H1 (cell line): ENCODE results near the gene FITM1. TPM values are rescaled to one million over a fixed set of nuclear protein-coding genes. Genes with fewer than 3 reads are reported as not detected.
A peak's percentile ranks its signal among the peaks of the same experiment; 100 is the strongest.

Experiments used
- CTCF ChIA-PET: fragments of 300-600 bp; sonication (Branson Sonifier 250); formaldehyde crosslinking; loops from one replicate; lab custom pipeline; 2021; ENCODE audit not compliant: partially characterized antibody; lab: Charles Lee
- POLR2A ChIA-PET: fragments of 300-600 bp; sonication (Branson Sonifier 250); formaldehyde crosslinking; loops from one replicate; lab custom pipeline; 2021; ENCODE audit warnings: inconsistent platforms; ENCODE audit not compliant: partially characterized antibody; lab: Charles Lee
- DNase-seq, 2 experiments: peaks; one replicate each; pipeline versions ENCODE4 v3.0.0 to v3.0.0-alpha.2; 2010 to 2022; ENCODE audit warnings: low spot score in 2 of 2, low read depth in 1 of 2, mixed read lengths in 1 of 2
- FAIRE-seq: peaks from 2 replicates; lab custom pipeline; 2011; peaks lifted over from hg19 to GRCh38; lab: Jason Lieb, UNC
- H2AFZ ChIP-seq: 2 replicates; pipeline ENCODE4 v1.8.1; 2012; ENCODE audit warnings: low read length, inconsistent platforms
- H2AK5ac ChIP-seq: 2 replicates; pipeline ENCODE4 v1.6.1; 2013; ENCODE audit warnings: low read depth, low read length
- H2BK120ac ChIP-seq: replicated peaks from 2 replicates; pipeline ENCODE3; 2013; ENCODE audit warnings: low read depth, low read length, inconsistent platforms
- H2BK12ac ChIP-seq: 2 replicates; pipeline ENCODE4 v1.6.1; 2013; ENCODE audit warnings: low read depth, low read length
- H2BK15ac ChIP-seq: 2 replicates; pipeline ENCODE4 v1.6.1; 2013; ENCODE audit warnings: low read length
- H2BK20ac ChIP-seq: 2 replicates; pipeline ENCODE4 v1.6.1; 2013; ENCODE audit warnings: low read length
- H2BK5ac ChIP-seq: 2 replicates; pipeline ENCODE4 v1.6.1; 2013; ENCODE audit warnings: low read depth, low read length
- H3K14ac ChIP-seq: 2 replicates; pipeline ENCODE4 v1.6.1; 2013; ENCODE audit warnings: inconsistent platforms; ENCODE audit not compliant: insufficient read length
- H3K18ac ChIP-seq: 2 replicates; pipeline ENCODE4 v1.6.1; 2013; ENCODE audit warnings: low read length; ENCODE audit errors: extremely low read depth
- H3K23ac ChIP-seq: 2 replicates; pipeline ENCODE4 v1.6.1; 2013; ENCODE audit warnings: inconsistent platforms; ENCODE audit not compliant: insufficient read length
- H3K23me2 ChIP-seq: 2 replicates; pipeline ENCODE4 v1.6.1; 2013; ENCODE audit warnings: low read depth, low read length
- H3K27ac ChIP-seq: 2 replicates; pipeline ENCODE4 v1.6.1; 2011; ENCODE audit warnings: low read depth, low read length, inconsistent platforms
- H3K27me3 ChIP-seq, 4 experiments: replicated peaks in 1 of 4; 1 replicate in 1 of 4; 2 replicates in 3 of 4; pipeline versions ENCODE4 v1.6.1 to v1.8.1; 2011 to 2013; ENCODE audit warnings: low read length in 3 of 4, mild to moderate bottlenecking in 3 of 4, inconsistent platforms in 2 of 4, mixed read lengths in 2 of 4, moderate library complexity in 1 of 4; ENCODE audit not compliant: control insufficient read depth in 3 of 4, insufficient read depth in 3 of 4; ENCODE audit errors: extremely low read depth in 1 of 4
- H3K36me3 ChIP-seq, 4 experiments: 2 replicates each; pipeline versions ENCODE4 v1.6.1 to v1.8.1; 2011 to 2013; ENCODE audit warnings: mild to moderate bottlenecking in 4 of 4, low read length in 3 of 4, moderate library complexity in 2 of 4, control low read depth in 1 of 4, inconsistent platforms in 1 of 4; ENCODE audit not compliant: insufficient read depth in 4 of 4, control insufficient read depth in 2 of 4
- H3K4ac ChIP-seq: replicated peaks from 2 replicates; pipeline ENCODE3; 2013; ENCODE audit warnings: low read length, low read depth, mixed read lengths, inconsistent platforms; ENCODE audit not compliant: insufficient read length
- H3K4me1 ChIP-seq, 4 experiments: replicated peaks in 1 of 4; 1 replicate in 1 of 4; 2 replicates in 3 of 4; pipeline versions ENCODE4 v1.6.1 to v1.8.1; 2011 to 2013; ENCODE audit warnings: low read length in 3 of 4, inconsistent platforms in 2 of 4, mixed read lengths in 1 of 4; ENCODE audit not compliant: insufficient read depth in 4 of 4, control insufficient read depth in 3 of 4
- H3K4me2 ChIP-seq, 2 experiments: 2 replicates each; pipeline versions ENCODE4 v1.6.1 to v1.8.1; 2011 to 2013; ENCODE audit warnings: low read depth in 2 of 2, low read length in 2 of 2, control low read depth in 1 of 2, inconsistent platforms in 1 of 2, mild to moderate bottlenecking in 1 of 2; ENCODE audit not compliant: insufficient read depth in 1 of 2
- H3K4me3 ChIP-seq, 4 experiments: fragments of 200-600, 300-600 bp in 1 of 4; sonication (generic), shearing (Covaris generic), sonication (Bioruptor Twin) in 1 of 4; 2 replicates each; pipeline versions ENCODE4 v1.5.1 to v1.8.1; 2011 to 2016; ENCODE audit warnings: low read length in 4 of 4, low read depth in 3 of 4, control low read depth in 2 of 4, inconsistent platforms in 2 of 4, mild to moderate bottlenecking in 2 of 4, mixed read lengths in 1 of 4, moderate library complexity in 1 of 4; ENCODE audit not compliant: insufficient read depth in 2 of 4; ENCODE audit errors: extremely low read depth in 1 of 4
- H3K56ac ChIP-seq: replicated peaks from 2 replicates; pipeline ENCODE3; 2013; ENCODE audit warnings: low read depth, mild to moderate bottlenecking, mixed read lengths, low read length, inconsistent platforms; ENCODE audit not compliant: insufficient read length
- H3K79me1 ChIP-seq: 2 replicates; pipeline ENCODE4 v1.6.1; 2013; ENCODE audit warnings: low read depth, low read length, control low read depth
- H3K79me2 ChIP-seq, 2 experiments: 2 replicates each; pipeline versions ENCODE4 v1.6.1 to v1.8.1; 2012 to 2013; ENCODE audit warnings: low read length in 2 of 2, mild to moderate bottlenecking in 2 of 2, inconsistent platforms in 1 of 2; ENCODE audit not compliant: insufficient read depth in 2 of 2, control insufficient read depth in 1 of 2
- H3K9ac ChIP-seq, 4 experiments: replicated peaks in 1 of 4; 1 replicate in 1 of 4; 2 replicates in 3 of 4; pipeline versions ENCODE4 v1.6.1 to v1.8.1; 2011 to 2013; ENCODE audit warnings: low read depth in 3 of 4, low read length in 3 of 4, control low read depth in 2 of 4, mild to moderate bottlenecking in 2 of 4, moderate library complexity in 2 of 4, inconsistent platforms in 1 of 4; ENCODE audit errors: extremely low read depth in 1 of 4
- H3K9me3 ChIP-seq, 2 experiments: 2 replicates each; pipeline versions ENCODE4 v1.6.1 to v1.8.1; 2012 to 2013; ENCODE audit warnings: mild to moderate bottlenecking in 2 of 2, moderate library complexity in 2 of 2, control low read depth in 1 of 2, inconsistent platforms in 1 of 2, low read depth in 1 of 2, low read length in 1 of 2, mixed read lengths in 1 of 2; ENCODE audit not compliant: insufficient read depth in 2 of 2
- H4K20me1 ChIP-seq, 2 experiments: replicated peaks in 1 of 2; 2 replicates each; pipeline versions ENCODE3 to v1.8.1; 2011 to 2013; ENCODE audit warnings: inconsistent platforms in 2 of 2, low read length in 2 of 2, mild to moderate bottlenecking in 1 of 2; ENCODE audit not compliant: insufficient read depth in 2 of 2, control insufficient read depth in 1 of 2
- H4K5ac ChIP-seq: 2 replicates; pipeline ENCODE4 v1.6.1; 2013; ENCODE audit warnings: low read length, low read depth, mixed read lengths, inconsistent platforms; ENCODE audit not compliant: insufficient read length
- H4K8ac ChIP-seq: 2 replicates; pipeline ENCODE4 v1.8.0; 2013; ENCODE audit warnings: mild to moderate bottlenecking, moderate library complexity, low read length, inconsistent platforms; ENCODE audit not compliant: insufficient read depth; ENCODE audit errors: extremely low read depth
- H4K91ac ChIP-seq: replicated peaks from 2 replicates; pipeline ENCODE3; 2013; ENCODE audit warnings: low read length, mixed read lengths, inconsistent platforms; ENCODE audit not compliant: insufficient read length
- CTBP2 ChIP-seq: IDR thresholded peaks from 2 replicates; pipeline ENCODE4 v1.7.0; 2011; ENCODE audit warnings: borderline replicate concordance, mild to moderate bottlenecking, moderate library complexity, mixed read lengths, low read length; ENCODE audit not compliant: insufficient read depth, insufficient read length
- EP300 ChIP-seq, 2 experiments: IDR thresholded peaks; 1 replicate in 1 of 2; 2 replicates in 1 of 2; pipeline ENCODE4 v1.6.1; 2011 to 2012; ENCODE audit warnings: low read depth in 2 of 2, low read length in 2 of 2, mild to moderate bottlenecking in 2 of 2, borderline replicate concordance in 1 of 2, inconsistent platforms in 1 of 2, moderate library complexity in 1 of 2
- HDAC2 ChIP-seq, 2 experiments: fragments of 300-600 bp in 1 of 2; sonication (generic) in 1 of 2; IDR thresholded peaks; 2 replicates each; pipeline ENCODE4 v1.6.1; 2011 to 2012; ENCODE audit warnings: low read depth in 2 of 2, low read length in 2 of 2, mild to moderate bottlenecking in 2 of 2, moderate library complexity in 2 of 2, borderline replicate concordance in 1 of 2, inconsistent platforms in 1 of 2
- JUN ChIP-seq: IDR thresholded peaks from 2 replicates; pipeline ENCODE4 v1.6.1; 2011; ENCODE audit warnings: low read depth, mild to moderate bottlenecking, improper control_type of control experiment, low read length
- MAX ChIP-seq: IDR thresholded peaks from 2 replicates; pipeline ENCODE4 v1.6.1; 2012; ENCODE audit warnings: inconsistent platforms
- POLR2A ChIP-seq, 2 experiments: IDR thresholded peaks; 1 replicate in 1 of 2; 2 replicates in 1 of 2; pipeline ENCODE4 v1.6.1; 2011; ENCODE audit warnings: low read depth in 2 of 2, low read length in 2 of 2, mild to moderate bottlenecking in 2 of 2; ENCODE audit errors: control extremely low read depth in 1 of 2
- POLR2AphosphoS5 ChIP-seq: IDR thresholded peaks from 2 replicates; pipeline ENCODE4 v1.6.1; 2011; ENCODE audit warnings: low read depth, low read length
- RAD21 ChIP-seq, 2 experiments: IDR thresholded peaks in 1 of 2; conservative IDR thresholded peaks in 1 of 2; 2 replicates each; pipeline ENCODE4 v1.6.1; 2011; ENCODE audit warnings: low read depth in 2 of 2, low read length in 2 of 2, improper control_type of control experiment in 1 of 2, inconsistent platforms in 1 of 2, mild to moderate bottlenecking in 1 of 2, moderate library complexity in 1 of 2
- WGBS, 2 experiments: shearing (Covaris generic) in 1 of 2; methylation state at CpG; one replicate each; pipeline versions ENCODE4 v1.1.6 to v1.1.7; 2013 to 2015; ENCODE audit warnings: low lambda C conversion rate in 2 of 2, mixed read lengths in 2 of 2, inconsistent platforms in 1 of 2, low coverage in 1 of 2, missing lambda C conversion rate in 1 of 2; ENCODE audit not compliant: insufficient replicate concordance in 2 of 2, insufficient coverage in 1 of 2, insufficient read length in 1 of 2; ENCODE audit errors: extremely low coverage in 1 of 2, missing lambda C conversion rate in 1 of 2; 5-methylcytosine and 5-hydroxymethylcytosine counted together
- polyA plus RNA-seq, 7 experiments: library from polyadenylated mRNA; depleted of rRNA in 3 of 7; stranded (reverse) in 5 of 7; unstranded in 2 of 7; fragments of >200 nt in 5 of 7; fragments of 200-250 nt in 2 of 7; gene quantifications; 1 replicate in 5 of 7; 2 replicates in 1 of 7; 4 replicates in 1 of 7; pipeline versions ENCODE4 v1.2.1 to v1.2.3, GENCODE V29; 2011 to 2013; ENCODE audit warnings: missing spikeins in 2 of 7, mixed read lengths in 2 of 7
- total RNA-seq: library from RNA; stranded (reverse); fragmentation: NEBNext Ultra II Directional; extraction: Animal tissue kit (Norgen Biotek cat#: 25700); gene quantifications from 2 replicates; pipeline ENCODE4 v1.2.1, GENCODE V29; 2021

Gene FITM1
- total and polyA plus RNA-seq, 2 of the 8 experiments (the other 6 are each of a cell fraction or from before 2014, with no cell fraction given): 0.53 to 0.76 TPM

- H3K27ac ChIP-seq: no peak overlapping the region
- no peak overlapping the region for H3K9ac ChIP-seq
- H3K14ac ChIP-seq: no peak overlapping the region
- no peak overlapping the region for H3K4ac ChIP-seq
- WGBS, 2 experiments: 88% methylated on average over 19 of the region's 19 CpGs; no CpG with 5 or more reads in 1 of the 2 experiments
- no peaks in the 10 kb centered on the region for H3K4me1 ChIP-seq
- no peak overlapping the region for H3K23ac ChIP-seq
- FAIRE-seq (no peak), DNase-seq (no peak)
- no peak overlapping the region for H3K18ac ChIP-seq
- no peaks in the 10 kb centered on the region for H3K79me2 ChIP-seq
- H2BK12ac ChIP-seq: no peak overlapping the region
- no peaks in the 10 kb centered on the region for H3K9me3 ChIP-seq
- ChIA-PET POLR2A (interaction anchor here (0.9 to 9.3 kb wide), 15 partner anchors 9 to 118 kb away, joined by 3 to 93 read pairs (median 4); partner anchors contain the start of genes CHMP4A, DHRS1, GMPR2 and IRF9), CTCF (interaction anchor here (1.3 to 1.6 kb wide), 3 partner anchors 21 to 127 kb away, joined by 5 to 7 read pairs (median 6); partner anchors contain the start of genes CIDEB and IRF9)
- no peaks in the 10 kb centered on the region for H3K23me2 ChIP-seq
- H3K27me3 ChIP-seq: no peaks in the 10 kb centered on the region
- no peak overlapping the region for H3K4me3 ChIP-seq
- TF ChIP-seq CTBP2: no peak
- no peak for TF ChIP-seq EP300 (IDR thresholded peaks at IDR 0.05; ENCODE audit: borderline replicate concordance in 1 of 2, low read depth in 2 of 2, low read length in 2 of 2)
- TF ChIP-seq HDAC2 (IDR thresholded peaks at IDR 0.05; ENCODE audit: borderline replicate concordance in 1 of 2, low read depth in 2 of 2, low read length in 2 of 2): no peak
- no peak for TF ChIP-seq JUN
- no peak; a peak in 1 of 3 replicates for TF ChIP-seq POLR2A (IDR thresholded peaks at IDR 0.05; ENCODE audit: control extremely low read depth in 1 of 2, low read depth in 2 of 2, low read length in 2 of 2)
- 0 out of 2 replicates have a peak, but pooled peaks have one; percentile 24 for TF ChIP-seq POLR2AphosphoS5
- TF ChIP-seq RAD21 (IDR thresholded peaks at IDR 0.05 in 1 of 2, conservative IDR thresholded peaks at IDR 0.05 in 1 of 2; ENCODE audit: low read depth in 2 of 2, low read length in 2 of 2): no peak
- no peak for TF ChIP-seq MAX
- TF ChIP-seq, all 59 proteins: peak for 1
- H3K56ac ChIP-seq: no peak overlapping the region
- no peak overlapping the region for H4K91ac ChIP-seq
- H4K8ac ChIP-seq: no peak overlapping the region
- H2BK20ac ChIP-seq: no peak overlapping the region
- H2AK5ac ChIP-seq: no peak overlapping the region
- no peak overlapping the region for H2AFZ ChIP-seq
- no peak overlapping the region for H3K4me2 ChIP-seq
- peaks cover 2 to 25% of the 10 kb centered on the region in 2 experiments for H4K20me1 ChIP-seq
- H2BK120ac ChIP-seq: no peak overlapping the region
- H3K79me1 ChIP-seq: peaks cover 3% of the 10 kb centered on the region
- H2BK5ac ChIP-seq: no peak overlapping the region
- H3K36me3 ChIP-seq: peaks cover 26 to 79% (median 65%) of the 10 kb centered on the region in 4 experiments
- H4K5ac ChIP-seq: no peak overlapping the region
- no peak overlapping the region for H2BK15ac ChIP-seq
Measured at GRCh38 chr14:24181371-24182077, 51.1 kb downstream of the FITM1 start.
